Neural crest cell (in vitro differentiated cells): Measurements from ENCODE around the gene TMEM151B. TPM values are rescaled to one million over a fixed set of nuclear protein-coding genes. Genes with fewer than 3 reads are reported as not detected.
"Not testable (repeated sequence)": the region's sequence is repeated elsewhere in the genome, so short reads cannot be mapped to it uniquely, and the experiment has no call there.

ENCODE experiments used
- DNase-seq: peaks from one replicate; pipeline ENCODE4 v3.0.0; 2021; ENCODE audit warnings: low read depth, mixed read lengths, low spot score
- H3K27ac Mint-ChIP-seq: one replicate; pipeline ENCODE4 v1.8.0; 2021; ENCODE audit warnings: mild to moderate bottlenecking, mixed read lengths; ENCODE audit not compliant: unreplicated experiment
- H3K27me3 Mint-ChIP-seq: 2 replicates; pipeline ENCODE4 v1.8.0; 2021; ENCODE audit warnings: low read depth, mild to moderate bottlenecking, mixed read lengths
- H3K36me3 Mint-ChIP-seq: 2 replicates; pipeline ENCODE4 v1.8.0; 2021; ENCODE audit warnings: low read depth, mild to moderate bottlenecking, mixed read lengths
- H3K4me1 Mint-ChIP-seq: 2 replicates; pipeline ENCODE4 v1.8.0; 2021; ENCODE audit warnings: mixed read lengths
- H3K4me3 Mint-ChIP-seq: one replicate; pipeline ENCODE4 v1.8.0; 2021; ENCODE audit warnings: mild to moderate bottlenecking, mixed read lengths
- H3K9me3 Mint-ChIP-seq: 2 replicates; pipeline ENCODE4 v1.8.0; 2021; ENCODE audit warnings: mixed read lengths
- total RNA-seq: library from RNA; stranded (reverse); gene quantifications from 2 replicates; pipeline ENCODE4 v1.2.1, GENCODE V29; 2021
- TF ChIP-seq, protein P1 (sequence below): fragments of 200-600 bp; sonication (generic); conservative IDR thresholded peaks from 2 replicates; pipeline ENCODE4 v1.5.0; 2021; ENCODE audit warnings: antibody characterized with exemption, mild to moderate bottlenecking

The TMEM151B gene
- total RNA-seq, 1 donor from 2014 or later: 21.2 TPM

DNA sequence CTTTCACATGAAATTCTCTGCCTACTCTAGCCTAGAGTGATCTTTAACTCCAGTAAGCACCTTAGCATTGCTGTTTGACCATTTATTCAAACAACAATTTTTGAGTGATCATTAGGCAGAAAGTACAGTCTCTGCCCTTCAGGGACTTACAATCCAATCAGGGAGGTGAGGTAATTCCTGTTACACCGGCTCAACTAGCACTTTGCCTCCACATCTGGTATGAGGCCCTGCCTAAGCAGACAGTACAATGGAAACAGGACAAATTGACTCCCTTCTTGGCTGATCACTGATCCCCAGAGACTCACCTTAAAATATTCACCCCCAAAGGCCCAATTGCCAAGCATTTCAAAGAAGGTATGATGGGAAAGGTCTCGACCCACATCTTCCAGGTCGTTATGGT lies 41.5 kb downstream of the TMEM151B start:
- H3K36me3 Mint-ChIP-seq: peaks cover 12% of the 10 kb centered on the region
- peaks cover 15% of the 10 kb centered on the region for H3K4me1 Mint-ChIP-seq
- H3K9me3 Mint-ChIP-seq: no peaks in the 10 kb centered on the region
- peak overlapping the region; percentile 4 for H3K27ac Mint-ChIP-seq
- DNase-seq: no peak
- peaks cover 10% of the 10 kb centered on the region for H3K27me3 Mint-ChIP-seq
- peak overlapping the region; percentile 99 for H3K4me3 Mint-ChIP-seq
- TF ChIP-seq, protein P1, sequence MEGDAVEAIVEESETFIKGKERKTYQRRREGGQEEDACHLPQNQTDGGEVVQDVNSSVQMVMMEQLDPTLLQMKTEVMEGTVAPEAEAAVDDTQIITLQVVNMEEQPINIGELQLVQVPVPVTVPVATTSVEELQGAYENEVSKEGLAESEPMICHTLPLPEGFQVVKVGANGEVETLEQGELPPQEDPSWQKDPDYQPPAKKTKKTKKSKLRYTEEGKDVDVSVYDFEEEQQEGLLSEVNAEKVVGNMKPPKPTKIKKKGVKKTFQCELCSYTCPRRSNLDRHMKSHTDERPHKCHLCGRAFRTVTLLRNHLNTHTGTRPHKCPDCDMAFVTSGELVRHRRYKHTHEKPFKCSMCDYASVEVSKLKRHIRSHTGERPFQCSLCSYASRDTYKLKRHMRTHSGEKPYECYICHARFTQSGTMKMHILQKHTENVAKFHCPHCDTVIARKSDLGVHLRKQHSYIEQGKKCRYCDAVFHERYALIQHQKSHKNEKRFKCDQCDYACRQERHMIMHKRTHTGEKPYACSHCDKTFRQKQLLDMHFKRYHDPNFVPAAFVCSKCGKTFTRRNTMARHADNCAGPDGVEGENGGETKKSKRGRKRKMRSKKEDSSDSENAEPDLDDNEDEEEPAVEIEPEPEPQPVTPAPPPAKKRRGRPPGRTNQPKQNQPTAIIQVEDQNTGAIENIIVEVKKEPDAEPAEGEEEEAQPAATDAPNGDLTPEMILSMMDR: no peak

- Mint-ChIP-seq H3K36me3 (peaks cover 12% of the 10 kb centered on the region), H3K27ac (peak within 1 kb of the TSS; percentile 96), H3K4me1 (peaks cover 15% of the 10 kb centered on the region), H3K4me3 (peak within 1 kb of the TSS; percentile 99), H3K9me3 (no peaks in the 10 kb centered on the region), H3K27me3 (peaks cover 21% of the 10 kb centered on the region)
- TF ChIP-seq, protein P1: peak; percentile 99
- peak; percentile 98 for DNase-seq
Measured at GRCh38 chr6:44312901-44313788, 42.9 kb downstream of the TMEM151B start, which contains the start of gene AARS2. TSS of gene AARS2 (minus strand) at chr6:44313347. CDS start at chr6:44313323, 24 bp downstream.

GRCh38 chr6:44314657-44315056 lies 44.4 kb downstream of the TMEM151B start:
- DNase-seq, H3K9me3 Mint-ChIP-seq, H3K27ac Mint-ChIP-seq, H3K36me3 Mint-ChIP-seq: not testable (repeated sequence)
- Mint-ChIP-seq H3K27me3 (peaks cover 36% of the 10 kb centered on the region), H3K4me3 (peak overlapping the region; percentile 99), H3K4me1 (peaks cover 15% of the 10 kb centered on the region)

- Mint-ChIP-seq H3K36me3 (no peaks in the 10 kb centered on the region), H3K4me1 (peaks cover 15% of the 10 kb centered on the region), H3K9me3 (no peaks in the 10 kb centered on the region), H3K4me3 (peak overlapping the region; percentile 41), H3K27ac (no peak overlapping the region), H3K27me3 (peaks cover 44% of the 10 kb centered on the region)
- TF ChIP-seq, protein P1: no peak
- DNase-seq: no peak
Measured at GRCh38 chr6:44315516-44315915, 45.3 kb downstream of the TMEM151B start.

GRCh38 chr6:44315951-44316350 lies 45.7 kb downstream of the TMEM151B start:
- no peaks in the 10 kb centered on the region for H3K9me3 Mint-ChIP-seq
- H3K27me3 Mint-ChIP-seq: peaks cover 48% of the 10 kb centered on the region
- peaks cover 15% of the 10 kb centered on the region for H3K4me1 Mint-ChIP-seq
- TF ChIP-seq, protein P1: no peak
- peak overlapping the region; percentile 41 for H3K4me3 Mint-ChIP-seq
- H3K27ac Mint-ChIP-seq: no peak overlapping the region
- no peaks in the 10 kb centered on the region for H3K36me3 Mint-ChIP-seq
- DNase-seq: no peak

GRCh38 chr6:44316481-44316880 lies 46.2 kb downstream of the TMEM151B start:
- Mint-ChIP-seq H3K4me3 (no peak overlapping the region), H3K36me3 (no peaks in the 10 kb centered on the region), H3K27me3 (peaks cover 52% of the 10 kb centered on the region), H3K27ac (no peak overlapping the region), H3K9me3 (no peaks in the 10 kb centered on the region), H3K4me1 (peaks cover 15% of the 10 kb centered on the region)
- no peak for DNase-seq
- TF ChIP-seq, protein P1: no peak

DNA sequence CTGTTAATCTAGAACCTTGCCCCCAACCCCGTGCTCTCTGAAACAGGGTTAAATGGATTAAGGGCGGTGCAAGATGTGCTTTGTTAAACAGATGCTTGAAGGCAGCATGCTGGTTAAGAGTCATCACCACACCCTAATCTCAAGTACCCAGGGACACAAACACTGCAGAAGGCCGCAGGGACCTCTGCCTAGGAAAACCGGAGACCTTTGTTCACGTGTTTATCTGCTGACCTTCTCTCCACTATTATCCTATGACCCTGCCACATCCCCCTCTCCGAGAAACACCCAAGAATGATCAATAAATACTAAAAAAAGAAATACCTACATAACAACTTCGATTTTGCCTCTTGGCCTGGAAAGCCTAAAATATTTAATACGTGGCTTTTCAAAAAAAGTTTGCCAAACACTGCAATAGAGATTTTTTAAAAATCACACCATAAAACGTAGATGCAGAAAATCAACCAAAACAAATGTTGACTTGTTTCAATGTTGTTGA lies 46.9 kb downstream of the TMEM151B start:
- DNase-seq, H3K36me3 Mint-ChIP-seq, H3K27ac Mint-ChIP-seq, H3K9me3 Mint-ChIP-seq, H3K4me3 Mint-ChIP-seq, H3K4me1 Mint-ChIP-seq: not testable (repeated sequence)
- peaks cover 53% of the 10 kb centered on the region for H3K27me3 Mint-ChIP-seq
